Activated CD4-positive, alpha-beta T cell treated with anti-CD3 and anti-CD28 coated beads for 4 hours (primary cell): ENCODE results near the gene UBXN2A.

Experiments
- DNase-seq, 2 donors: peaks; one replicate each; pipeline ENCODE4 v3.0.0-alpha.2; 2020

The UBXN2A gene

DNA sequence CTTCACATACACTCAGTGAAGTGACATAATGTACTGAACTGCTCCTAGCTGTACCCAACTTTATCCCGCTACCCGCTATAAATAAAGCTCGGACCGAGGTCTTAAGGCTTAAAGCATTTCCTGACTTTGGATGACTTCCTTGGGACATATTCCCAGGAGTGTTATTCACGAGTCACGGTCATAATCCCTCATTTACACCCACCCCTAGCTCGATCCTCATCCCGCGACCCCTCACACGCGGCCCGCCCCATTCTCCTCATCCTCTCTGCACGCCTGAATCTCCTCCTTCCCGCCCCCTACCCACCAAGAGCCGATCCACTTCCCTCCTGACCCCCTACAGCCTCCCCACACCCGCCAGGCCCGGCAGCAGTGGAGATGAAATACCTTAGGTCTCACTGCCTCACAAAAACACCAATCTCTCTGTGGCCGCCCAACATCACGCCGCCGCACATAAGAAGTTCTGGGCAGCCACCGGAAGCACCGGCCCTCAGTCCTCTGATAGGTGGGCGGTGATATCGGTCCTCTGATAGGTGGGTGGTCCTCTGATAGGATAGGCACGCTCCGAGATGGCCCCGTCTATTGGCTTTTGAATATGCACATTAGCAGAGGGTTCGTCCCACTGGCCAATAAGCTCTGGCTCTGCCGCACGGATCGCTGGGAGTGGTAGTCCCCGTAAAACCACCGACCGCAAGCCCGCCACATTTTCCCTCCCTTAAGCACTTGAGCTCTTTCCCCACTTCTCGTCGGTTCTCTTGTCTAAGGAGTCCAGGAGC lies 106.9 kb downstream of the UBXN2A start, which contains the start of gene WDCP:
Gene WDCP (minus strand): TSS at position 462 of the 773 bp plus-strand sequence. CDS start 7,897 bp downstream, outside the sequence.
- DNase-seq = peak; percentile 90 to 93

DNA sequence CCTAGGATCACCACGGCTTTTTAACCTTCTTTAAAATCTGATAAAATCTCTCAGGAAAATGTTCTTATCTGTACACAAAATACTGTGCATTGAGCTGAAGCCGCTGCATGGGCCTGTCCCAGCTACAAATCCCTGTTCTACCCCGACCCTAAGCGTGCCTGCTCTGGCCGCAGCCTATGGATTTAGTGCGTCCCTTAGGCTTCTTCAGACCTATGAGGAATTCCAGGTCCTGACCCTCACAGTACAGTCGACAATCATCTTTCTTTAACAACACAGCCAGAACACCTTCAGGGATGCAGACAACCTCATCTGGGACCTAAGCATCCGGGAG lies 107.4 kb downstream of the UBXN2A start:
- no peak for DNase-seq

DNA sequence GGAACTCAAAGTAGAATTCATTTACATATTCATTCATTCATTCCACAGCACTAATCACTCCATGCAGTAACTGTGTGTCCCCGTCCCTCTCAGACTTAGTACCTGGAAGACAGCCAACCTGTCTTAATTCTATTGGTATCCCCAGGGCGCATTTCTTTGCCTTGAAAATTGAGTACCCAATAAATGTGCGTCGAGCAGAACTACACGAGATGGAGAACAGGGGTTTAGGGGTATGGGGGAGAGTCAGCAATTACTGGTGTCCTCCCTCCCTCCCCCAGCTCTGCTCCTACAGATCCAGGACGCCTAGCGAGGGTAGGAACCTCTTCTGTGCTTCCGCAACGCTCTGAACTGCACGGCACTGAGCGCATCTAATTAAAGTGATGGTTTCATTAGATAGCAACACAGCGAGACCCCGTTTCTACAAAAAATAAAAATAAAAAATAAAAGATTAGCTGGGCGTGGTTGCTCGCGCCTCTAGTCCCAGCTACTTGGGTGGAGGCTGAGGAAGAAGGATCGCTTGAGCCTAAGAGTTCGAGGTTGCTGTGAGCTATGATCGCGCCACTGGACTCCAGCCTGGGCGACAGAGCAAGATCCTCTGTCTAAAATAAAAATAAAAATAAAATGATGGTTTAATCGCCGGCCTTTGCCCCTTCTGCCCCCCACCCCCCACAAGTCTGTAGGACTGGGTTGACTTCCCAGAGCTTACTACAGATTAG lies 108.7 kb downstream of the UBXN2A start:
- DNase-seq = no peak

DNA sequence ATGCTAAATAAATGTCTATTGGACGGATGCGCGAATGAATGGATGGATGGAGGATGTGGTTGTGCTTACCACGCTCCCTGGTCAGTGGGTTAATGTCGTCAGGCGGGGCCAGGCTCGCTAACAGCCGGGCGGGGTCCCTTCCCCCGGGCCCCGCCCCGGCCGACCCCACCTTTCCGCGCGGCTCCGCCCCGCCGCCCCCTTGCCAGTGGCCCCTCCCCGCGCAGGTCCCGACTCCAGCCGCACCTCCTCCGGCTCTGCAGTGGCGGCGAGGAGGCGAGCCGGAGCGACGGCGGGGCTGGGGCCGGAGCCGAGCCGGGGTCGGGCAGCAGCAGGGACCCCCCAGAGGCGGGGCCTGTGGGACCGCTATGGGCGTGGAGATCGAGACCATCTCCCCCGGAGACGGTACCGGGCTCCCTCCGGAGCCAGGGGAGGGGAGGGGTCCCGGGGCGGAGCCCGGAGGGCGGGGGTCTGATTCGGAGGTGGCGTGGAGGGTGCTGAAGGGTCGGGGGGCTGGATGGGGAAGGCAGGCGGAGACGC lies 109.3 kb downstream of the UBXN2A start, which contains the start of gene FKBP1B:
Gene FKBP1B (plus strand): TSS at position 257 of the 537 bp plus-strand sequence. CDS start 109 bp downstream, at position 366.
- DNase-seq = peak; percentile 23 to 31

DNA sequence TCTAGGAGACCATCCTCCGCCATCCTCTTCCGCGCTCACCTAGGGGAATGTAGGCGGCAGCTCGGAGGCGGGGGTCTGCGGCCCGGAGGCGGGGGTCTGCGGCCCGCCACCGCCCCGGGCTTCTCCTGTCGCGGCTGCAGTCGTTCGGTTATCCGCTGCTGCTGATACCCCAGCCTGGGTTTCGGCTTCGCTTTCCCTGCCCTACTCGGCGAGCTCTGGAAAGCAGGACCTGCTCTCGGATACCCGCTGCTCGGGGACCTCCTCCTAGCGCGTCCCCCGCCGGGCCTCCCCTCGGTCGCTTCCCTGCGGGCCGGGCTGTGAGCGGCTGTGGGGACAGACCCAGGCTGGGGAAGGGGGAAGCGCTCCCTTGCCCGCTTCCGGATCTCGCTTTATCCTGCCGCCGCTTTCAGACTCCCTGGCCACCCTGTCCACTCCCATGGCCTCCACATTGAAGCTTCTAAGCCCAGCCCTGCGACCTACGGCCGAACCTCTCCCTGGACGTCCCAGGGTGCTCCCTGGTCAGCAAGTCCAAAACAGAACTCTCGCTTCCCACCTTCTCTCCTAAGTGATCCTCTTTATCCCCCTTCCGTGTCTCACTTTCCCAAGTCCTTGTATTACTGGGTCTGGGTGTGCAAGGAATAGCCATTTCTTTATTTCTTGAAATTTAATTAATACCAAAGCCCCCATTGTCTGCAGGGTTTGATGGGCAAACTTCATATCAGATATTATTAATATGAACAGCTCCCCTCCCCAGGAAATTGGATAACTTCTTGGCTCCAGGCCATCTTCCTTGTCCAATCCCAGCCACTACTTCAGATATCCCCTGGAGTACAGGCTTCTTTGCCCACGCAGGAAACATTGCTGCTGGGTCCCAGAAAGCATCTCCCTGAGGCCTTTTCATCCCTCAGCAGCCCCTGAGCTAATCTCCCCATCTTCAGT lies 110.0 kb downstream of the UBXN2A start:
- peak in 1 of 2 donors; percentile 9 for DNase-seq

DNA sequence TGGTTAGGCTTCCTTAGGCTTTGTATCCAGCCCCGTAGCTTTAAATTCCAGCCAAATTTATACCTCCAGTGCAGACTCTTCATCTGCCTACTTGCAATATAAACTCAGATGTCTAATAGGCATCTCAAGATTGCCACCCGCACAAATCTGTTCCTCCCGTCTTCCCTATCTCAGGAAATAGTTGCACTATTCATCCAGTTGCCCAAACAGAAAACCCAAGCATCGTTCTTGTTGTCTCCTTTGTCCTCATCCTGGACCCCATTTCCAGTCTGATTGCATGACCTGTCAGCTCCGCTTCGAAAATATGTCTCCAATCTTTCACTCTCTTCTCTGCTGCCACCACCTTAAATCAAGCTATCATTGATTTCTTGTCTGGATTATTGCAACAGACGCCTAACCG lies 111.6 kb downstream of the UBXN2A start:
- no peak for DNase-seq

DNA sequence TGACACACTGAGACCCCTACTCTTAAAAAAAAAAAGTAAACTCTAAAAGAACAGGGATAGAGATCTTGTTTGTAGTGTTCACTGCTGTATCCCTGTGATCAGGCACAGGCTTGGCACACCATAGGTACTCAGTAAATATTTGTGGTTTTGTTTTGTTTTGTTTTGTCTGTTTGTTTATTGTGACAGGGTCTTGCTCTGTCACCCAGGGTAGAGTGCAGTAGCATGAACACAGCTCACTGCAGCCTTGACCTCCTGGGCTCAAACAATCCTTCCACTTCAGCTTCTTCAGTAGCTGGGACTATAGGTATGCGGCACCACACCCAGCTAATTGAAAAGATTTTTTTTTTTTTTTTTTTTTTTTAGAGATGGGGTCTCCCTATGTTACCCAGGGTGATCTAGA lies 112.7 kb downstream of the UBXN2A start:
- no peak for DNase-seq
